GM23248 (cell line): ENCODE measurements around the gene OLFM3. TPM values are rescaled to one million over a fixed set of nuclear protein-coding genes. Genes with fewer than 3 reads are reported as not detected.

ENCODE experiments used
- DNase-seq: peaks from one replicate; pipeline ENCODE4 v3.0.0-alpha.2; 2015
- H2AFZ ChIP-seq: fragments of 200-600 bp; sonication (generic); 2 replicates; pipeline ENCODE4 v1.6.1; 2016; ENCODE audit warnings: antibody characterized with exemption
- H3F3A ChIP-seq: fragments of 200-600 bp; sonication (generic); 2 replicates; pipeline ENCODE4 v1.6.1; 2016; ENCODE audit warnings: mild to moderate bottlenecking, antibody characterized with exemption, mixed run types; ENCODE audit not compliant: insufficient read depth
- H3K27ac ChIP-seq: fragments of 200-600 bp; sonication (generic); 2 replicates; pipeline ENCODE4 v1.5.1; 2016; ENCODE audit warnings: mild to moderate bottlenecking
- H3K27me3 ChIP-seq: fragments of 200-600 bp; sonication (generic); replicated peaks from 2 replicates; pipeline ENCODE4 v1.6.1; 2016; ENCODE audit warnings: mild to moderate bottlenecking; ENCODE audit not compliant: insufficient read depth
- H3K36me3 ChIP-seq: fragments of 200-600 bp; sonication (generic); 2 replicates; pipeline ENCODE4 v1.6.1; 2016; ENCODE audit warnings: low read depth, mild to moderate bottlenecking
- H3K4me1 ChIP-seq: fragments of 200-600 bp; sonication (generic); 2 replicates; pipeline ENCODE4 v1.6.1; 2016; ENCODE audit warnings: mild to moderate bottlenecking; ENCODE audit not compliant: insufficient read depth
- H3K4me2 ChIP-seq: fragments of 200-600 bp; sonication (generic); one replicate; pipeline ENCODE4 v1.6.1; 2016; ENCODE audit warnings: mild to moderate bottlenecking; ENCODE audit not compliant: unreplicated experiment
- H3K4me3 ChIP-seq: fragments of 200-600 bp; sonication (generic); 2 replicates; pipeline ENCODE4 v1.5.1; 2016; ENCODE audit warnings: mild to moderate bottlenecking
- H3K79me2 ChIP-seq: fragments of 200-600 bp; sonication (generic); 2 replicates; pipeline ENCODE4 v1.6.1; 2016; ENCODE audit warnings: mild to moderate bottlenecking; ENCODE audit not compliant: insufficient read depth
- H3K9ac ChIP-seq: fragments of 200-600 bp; sonication (generic); 2 replicates; pipeline ENCODE4 v1.6.1; 2016; ENCODE audit warnings: mild to moderate bottlenecking
- H3K9me2 ChIP-seq: fragments of 200-600 bp; sonication (generic); 2 replicates; pipeline ENCODE4 v1.6.1; 2016; ENCODE audit warnings: mixed run types, mild to moderate bottlenecking, moderate library complexity; ENCODE audit not compliant: insufficient read depth
- H3K9me3 ChIP-seq: fragments of 200-600 bp; sonication (generic); one replicate; pipeline ENCODE4 v1.6.1; 2017; ENCODE audit warnings: low read depth
- H4K20me1 ChIP-seq: fragments of 200-600 bp; sonication (generic); 2 replicates; pipeline ENCODE4 v1.6.0; 2016; ENCODE audit not compliant: insufficient read depth
- EZH2 ChIP-seq: fragments of 200-600 bp; sonication (generic); IDR thresholded peaks from 2 replicates; pipeline ENCODE4 v1.6.1; 2018; ENCODE audit warnings: antibody characterized with exemption, mild to moderate bottlenecking; ENCODE audit not compliant: insufficient read depth, poor library complexity, severe bottlenecking
- EZH2phosphoT487 ChIP-seq: fragments of 200-600 bp; sonication (generic); IDR thresholded peaks from 2 replicates; pipeline ENCODE4 v1.6.1; 2018; ENCODE audit warnings: antibody characterized with exemption, moderate library complexity, mild to moderate bottlenecking, low read depth; ENCODE audit not compliant: insufficient read depth
- WGBS, 2 experiments: methylation state at CpG; one replicate each; pipeline ENCODE4 v1.1.6; 2015 to 2017; ENCODE audit warnings: low lambda C conversion rate in 2 of 2, low coverage in 1 of 2; ENCODE audit errors: missing lambda C conversion rate in 2 of 2; 5-methylcytosine and 5-hydroxymethylcytosine counted together
- in situ Hi-C: fragments of 300-500 bp; cut with MboI; formaldehyde crosslinking; loops from 2 replicates; pipeline ENCODE4 v1.15.0; 2020
- polyA plus RNA-seq: library from polyadenylated mRNA; unstranded; fragments of >200 nt; fragmentation: Nextera tagmentation; extraction: Ambion mirVana; gene quantifications from 2 replicates; pipeline ENCODE4 v1.2.1, GENCODE V29; 2016
- total RNA-seq: library from RNA; depleted of rRNA; stranded (reverse); fragments of >200 nt; shearing (Covaris generic); gene quantifications from 2 replicates; pipeline ENCODE4 v1.2.3, GENCODE V29; 2014

The OLFM3 gene
- total and polyA plus RNA-seq, 2 experiments from 2014 or later, result not detected

DNA sequence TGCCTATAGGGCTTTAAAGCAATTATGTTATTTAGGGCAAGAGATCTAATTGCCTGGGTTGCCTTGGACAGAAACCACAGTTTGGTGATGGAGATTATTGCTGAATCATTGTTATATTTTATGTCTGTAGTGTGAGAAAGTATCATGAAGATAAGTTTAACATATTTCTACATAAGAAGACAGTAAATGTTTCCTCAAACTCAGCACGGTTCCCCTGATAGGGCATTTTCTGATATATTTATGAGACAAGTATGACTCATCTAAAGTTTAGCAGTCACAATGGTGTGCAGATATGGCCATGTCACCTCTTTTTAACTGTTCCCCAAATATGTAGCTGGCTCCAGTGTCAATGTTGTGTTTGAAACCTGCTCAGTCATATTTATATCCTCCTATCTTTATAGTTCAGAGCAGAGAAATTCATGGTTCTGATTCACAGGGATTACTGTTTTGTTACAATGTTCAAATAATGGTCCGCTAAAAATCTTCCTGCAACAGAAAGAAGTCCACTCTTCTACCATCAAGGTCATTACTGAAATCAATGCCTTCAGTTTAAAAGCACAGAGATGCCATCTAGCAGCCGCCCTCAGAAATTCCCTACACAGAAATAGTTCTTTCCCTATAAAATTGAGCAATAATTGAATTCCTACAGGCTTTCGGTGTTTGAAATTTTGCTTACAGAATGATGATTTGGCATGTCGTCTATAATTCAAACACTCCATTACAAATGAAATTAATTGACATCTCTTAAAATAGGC, 3.7 kb downstream of the OLFM3 start:
- no peaks in the 10 kb centered on the region for H3F3A ChIP-seq
- 21 to 31% methylated on average over 5 of the region's 5 CpGs for WGBS, 2 experiments
- H3K4me3 ChIP-seq, result no peak overlapping the region
- H3K27me3 ChIP-seq, result no peaks in the 10 kb centered on the region
- H3K9me2 ChIP-seq, result no peaks in the 10 kb centered on the region
- no peak overlapping the region for H2AFZ ChIP-seq
- no peaks in the 10 kb centered on the region for H3K4me1 ChIP-seq
- no peaks in the 10 kb centered on the region for H3K79me2 ChIP-seq
- TF ChIP-seq EZH2 (no peak), EZH2phosphoT487 (no peak)
- H3K9me3 ChIP-seq, result no peaks in the 10 kb centered on the region
- no peaks in the 10 kb centered on the region for H3K36me3 ChIP-seq
- H4K20me1 ChIP-seq, result no peaks in the 10 kb centered on the region
- no peak overlapping the region for H3K27ac ChIP-seq
- no peak overlapping the region for H3K9ac ChIP-seq
- in situ Hi-C loops, result no loop called here
- DNase-seq, result no peak
- H3K4me2 ChIP-seq, result no peak overlapping the region

DNA sequence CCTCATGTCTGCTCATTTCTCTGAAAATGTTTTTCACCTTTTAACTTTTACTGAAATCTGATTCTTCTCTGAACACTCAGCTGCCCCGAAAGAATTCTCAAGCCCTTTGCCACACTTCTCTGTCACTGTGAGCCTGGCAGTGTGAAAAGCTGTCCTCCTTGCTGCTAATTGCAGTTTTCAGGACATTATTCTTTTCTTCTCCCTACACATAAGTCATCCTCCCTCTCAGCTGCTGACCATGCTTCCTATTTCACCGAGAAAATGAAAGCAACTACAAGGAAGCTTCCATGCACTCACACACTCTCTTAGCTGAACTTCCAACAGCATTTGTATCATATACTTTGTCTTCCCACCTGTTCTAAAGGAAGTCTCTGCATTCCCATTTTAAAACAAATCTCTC, 15.8 kb downstream of the OLFM3 start:
- Histone ChIP-seq H3K36me3 (no peaks in the 10 kb centered on the region), H2AFZ (no peak overlapping the region), H3K27me3 (no peaks in the 10 kb centered on the region), H3K4me1 (no peaks in the 10 kb centered on the region), H3K4me2 (no peak overlapping the region), H4K20me1 (no peaks in the 10 kb centered on the region), H3K9me2 (no peaks in the 10 kb centered on the region), H3K79me2 (no peaks in the 10 kb centered on the region), H3K4me3 (no peak overlapping the region), H3K9ac (no peak overlapping the region), H3K27ac (no peak overlapping the region), H3K9me3 (no peaks in the 10 kb centered on the region), H3F3A (no peaks in the 10 kb centered on the region)
- TF ChIP-seq EZH2phosphoT487 (no peak), EZH2 (no peak)
- in situ Hi-C loops, result no loop called here
- DNase-seq, result no peak
- WGBS, 2 experiments, result 0 to 9% methylated on average over 2 of the region's 2 CpGs

DNA sequence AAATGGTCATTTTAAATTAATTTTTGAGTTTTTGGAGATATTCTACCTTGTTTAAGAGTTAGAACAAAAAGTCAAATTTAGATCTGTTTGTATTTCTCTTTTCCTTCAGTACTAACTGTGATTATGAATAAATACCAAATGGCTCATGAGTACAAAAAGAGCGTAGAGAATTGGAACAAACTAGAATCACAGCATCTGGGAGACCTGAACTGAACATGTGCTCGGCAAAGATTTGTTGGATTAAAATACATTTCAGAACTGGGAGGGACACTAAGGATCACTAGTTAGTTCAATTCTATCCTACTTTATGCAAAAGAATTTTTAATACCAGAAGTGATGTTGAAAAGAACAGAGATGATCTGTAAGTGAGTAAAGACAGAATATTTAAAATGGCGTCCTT, 19.5 kb downstream of the OLFM3 start:
- H3K4me3 ChIP-seq, result no peak overlapping the region
- H3K79me2 ChIP-seq, result no peaks in the 10 kb centered on the region
- H3K27me3 ChIP-seq, result no peaks in the 10 kb centered on the region
- H2AFZ ChIP-seq, result no peak overlapping the region
- H4K20me1 ChIP-seq, result no peaks in the 10 kb centered on the region
- no peaks in the 10 kb centered on the region for H3K9me2 ChIP-seq
- H3K4me1 ChIP-seq, result no peaks in the 10 kb centered on the region
- no peaks in the 10 kb centered on the region for H3F3A ChIP-seq
- no peak overlapping the region for H3K27ac ChIP-seq
- no peaks in the 10 kb centered on the region for H3K9me3 ChIP-seq
- no peaks in the 10 kb centered on the region for H3K36me3 ChIP-seq
- WGBS, 2 experiments, result 19 to 27% methylated on average over 3 of the region's 3 CpGs
- no peak overlapping the region for H3K9ac ChIP-seq
- in situ Hi-C loops, result no loop called here
- H3K4me2 ChIP-seq, result no peak overlapping the region
- no peak for DNase-seq
- TF ChIP-seq EZH2 (no peak), EZH2phosphoT487 (no peak)

DNA sequence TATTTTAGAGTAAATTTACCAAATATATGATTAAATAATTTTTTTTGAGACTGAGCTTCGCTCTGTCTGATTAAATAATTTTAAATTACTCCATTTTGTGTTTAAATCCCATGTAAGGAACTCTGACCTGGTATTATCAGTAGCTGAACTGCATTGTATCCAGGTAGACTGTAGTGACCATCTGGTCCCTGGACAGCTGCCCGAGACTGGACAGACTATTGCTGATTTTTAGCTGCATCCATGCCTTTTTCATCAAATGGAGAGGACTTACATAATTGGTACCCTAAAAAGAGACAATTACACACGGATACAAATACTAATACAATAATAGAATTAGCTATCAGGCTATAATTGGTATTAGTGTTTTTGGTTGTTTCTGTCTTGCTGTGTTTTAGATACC, 20.6 kb downstream of the OLFM3 start:
- in situ Hi-C loops, result no loop called here
- Histone ChIP-seq H3K9ac (no peak overlapping the region), H3K4me1 (no peaks in the 10 kb centered on the region), H3K27ac (no peak overlapping the region), H3K27me3 (no peaks in the 10 kb centered on the region), H3K4me2 (no peak overlapping the region), H3K4me3 (no peak overlapping the region), H3K9me3 (no peaks in the 10 kb centered on the region), H3K9me2 (no peaks in the 10 kb centered on the region), H2AFZ (no peak overlapping the region), H3K36me3 (no peaks in the 10 kb centered on the region), H3K79me2 (no peaks in the 10 kb centered on the region), H3F3A (no peaks in the 10 kb centered on the region), H4K20me1 (no peaks in the 10 kb centered on the region)
- TF ChIP-seq EZH2, result no peak
- no peak for TF ChIP-seq EZH2phosphoT487
- no peak for DNase-seq
- whole genome bisulfite sequencing, 2 experiments, result 8 to 13% methylated on average over 3 of the region's 3 CpGs

DNA sequence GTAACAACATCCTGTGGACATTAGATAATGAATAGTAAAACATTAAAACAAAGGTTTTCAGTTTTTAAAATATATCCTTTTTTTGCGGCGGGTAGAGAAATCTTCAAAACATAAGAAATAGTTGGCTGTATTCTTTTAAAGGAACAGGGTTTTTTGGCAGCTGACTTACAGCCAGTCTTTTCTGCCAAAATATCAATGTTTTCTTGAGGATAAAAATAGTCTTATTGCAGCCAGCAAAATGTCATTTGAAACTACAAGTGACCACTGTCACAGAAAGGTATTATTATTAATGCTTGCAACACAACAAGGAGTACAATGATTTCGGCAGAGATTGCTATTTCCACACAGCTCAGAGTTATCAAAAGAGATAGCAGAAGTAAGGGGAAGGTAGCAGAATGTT, 21.4 kb downstream of the OLFM3 start:
- Histone ChIP-seq H3K36me3 (no peaks in the 10 kb centered on the region), H3K4me3 (no peak overlapping the region), H3K9ac (no peak overlapping the region), H2AFZ (no peak overlapping the region), H3F3A (no peaks in the 10 kb centered on the region), H3K4me1 (no peaks in the 10 kb centered on the region), H3K79me2 (no peaks in the 10 kb centered on the region), H3K27me3 (no peaks in the 10 kb centered on the region), H3K9me2 (no peaks in the 10 kb centered on the region), H4K20me1 (no peaks in the 10 kb centered on the region), H3K27ac (no peak overlapping the region), H3K9me3 (no peaks in the 10 kb centered on the region), H3K4me2 (no peak overlapping the region)
- DNase-seq, result no peak
- in situ Hi-C loops, result no loop called here
- no peak for TF ChIP-seq EZH2phosphoT487
- TF ChIP-seq EZH2, result no peak
- 31 to 38% methylated on average over 3 of the region's 3 CpGs for WGBS, 2 experiments
